ENCODE measurements around the gene KLLN. TPM values are rescaled to one million over a fixed set of nuclear protein-coding genes. Genes with fewer than 3 reads are reported as not detected.

Gene KLLN
- total and polyA plus RNA-seq, 2 of the 8 experiments (the other 6 are each of a cell fraction or from before 2014, with no cell fraction given), result 0.24 to 0.73 TPM

GRCh38 chr10:87861566-87861952 lies 1.8 kb downstream of the KLLN start (continued):
- TF ChIP-seq ASH2L (IDR thresholded peaks at IDR 0.05; ENCODE audit: low read length) (no peak), JUN (IDR thresholded peaks at IDR 0.05; ENCODE audit: low read depth, low read length) (no peak), NRF1 (IDR thresholded peaks at IDR 0.05; ENCODE audit: low read depth, low read length) (no peak), GTF2F1 (IDR thresholded peaks at IDR 0.05; ENCODE audit: borderline replicate concordance, low read depth, low read length) (no peak), SIRT6 (IDR thresholded peaks at IDR 0.05; ENCODE audit: low read length) (no peak), MAX (IDR thresholded peaks at IDR 0.05) (no peak), KDM1A (IDR thresholded peaks at IDR 0.05; ENCODE audit: borderline replicate concordance, low read length) (no peak), E2F6 (IDR thresholded peaks at IDR 0.05) (no peak), SRF (IDR thresholded peaks at IDR 0.05; ENCODE audit: low read depth, low read length) (no peak), CHD7 (IDR thresholded peaks at IDR 0.05; ENCODE audit: insufficient replicate concordance, low read length) (no peak), RXRA (IDR thresholded peaks at IDR 0.05; ENCODE audit: insufficient read depth, low read depth, low read length) (no peak), TAF1 (IDR thresholded peaks at IDR 0.05; ENCODE audit: low read depth, low read length) (no peak)
